ENCODE measurements around the gene PHACTR2. TPM values are rescaled to one million over a fixed set of nuclear protein-coding genes. Genes with fewer than 3 reads are reported as not detected.

The PHACTR2 gene
- total RNA-seq, 4 donors from 2014 or later, result 71.0 to 127 (median 82.7) TPM

GRCh38 chr6:143807103-143807772, 129.5 kb downstream of the PHACTR2 start:
- Histone ChIP-seq H3K27ac (replicated peaks in 1 of 4) (no peak overlapping the region), H3K9me3 (no peaks in the 10 kb centered on the region), H3K4me1 (no peaks in the 10 kb centered on the region), H3K27me3 (no peaks in the 10 kb centered on the region), H3K36me3 (peaks cover 4 to 33% (median 22%) of the 10 kb centered on the region in 4 donors), H3K4me3 (no peak overlapping the region)
- no peak for DNase-seq (ENCODE audit: extremely low spot score)
- 87% methylated on average over 6 of the region's 6 CpGs for WGBS
- intact Hi-C loops (cut with DNase I), result no loop called here
- TF ChIP-seq POLR2AphosphoS5 (IDR thresholded peaks at IDR 0.05) (no peak), CTCF (IDR thresholded peaks at IDR 0.05) (no peak), POLR2A (IDR thresholded peaks at IDR 0.05; ENCODE audit: low read depth) (no peak), EP300 (IDR thresholded peaks at IDR 0.05) (no peak)

GRCh38 chr6:143810745-143811144, 133.0 kb downstream of the PHACTR2 start:
- H3K4me1 ChIP-seq, result no peaks in the 10 kb centered on the region
- no peaks in the 10 kb centered on the region for H3K9me3 ChIP-seq
- H3K4me3 ChIP-seq, result no peak overlapping the region
- DNase-seq (ENCODE audit: extremely low spot score), result no peak
- H3K27me3 ChIP-seq, result no peaks in the 10 kb centered on the region
- intact Hi-C loops (cut with DNase I), result no loop called here
- WGBS, result 100% methylated on average over 2 of the region's 2 CpGs
- no peak for TF ChIP-seq POLR2A (IDR thresholded peaks at IDR 0.05; ENCODE audit: low read depth)
- TF ChIP-seq CTCF (IDR thresholded peaks at IDR 0.05), result no peak
- TF ChIP-seq POLR2AphosphoS5 (IDR thresholded peaks at IDR 0.05), result no peak
- TF ChIP-seq EP300 (IDR thresholded peaks at IDR 0.05), result no peak
- peaks cover 4 to 31% (median 23%) of the 10 kb centered on the region in 4 donors for H3K36me3 ChIP-seq
- no peak overlapping the region for H3K27ac ChIP-seq (replicated peaks in 1 of 4)

- H3K9me3 ChIP-seq, result no peaks in the 10 kb centered on the region
- no peak overlapping the region for H3K4me3 ChIP-seq
- 71% methylated on average over 2 of the region's 2 CpGs for WGBS
- no peaks in the 10 kb centered on the region for H3K4me1 ChIP-seq
- no peaks in the 10 kb centered on the region for H3K27me3 ChIP-seq
- no peak overlapping the region for H3K27ac ChIP-seq (replicated peaks in 1 of 4)
- intact Hi-C loops (cut with DNase I), result no loop called here
- TF ChIP-seq POLR2A (IDR thresholded peaks at IDR 0.05; ENCODE audit: low read depth), result no peak
- no peak for TF ChIP-seq POLR2AphosphoS5 (IDR thresholded peaks at IDR 0.05)
- no peak for TF ChIP-seq CTCF (IDR thresholded peaks at IDR 0.05)
- no peak for TF ChIP-seq EP300 (IDR thresholded peaks at IDR 0.05)
- H3K36me3 ChIP-seq, result peaks cover 3 to 31% (median 23%) of the 10 kb centered on the region in 4 donors
- no peak for DNase-seq (ENCODE audit: extremely low spot score)
Measured at GRCh38 chr6:143811501-143812157, 133.9 kb downstream of the PHACTR2 start.

GRCh38 chr6:143817621-143818020, 139.9 kb downstream of the PHACTR2 start:
- H3K36me3 ChIP-seq, result peaks cover 0 to 10% (median 2%) of the 10 kb centered on the region in 4 donors
- H3K27me3 ChIP-seq, result no peaks in the 10 kb centered on the region
- intact Hi-C loops (cut with DNase I), result no loop called here
- H3K4me1 ChIP-seq, result peaks cover 0 to 7% (median 5%) of the 10 kb centered on the region in 4 donors
- no peak overlapping the region for H3K27ac ChIP-seq (replicated peaks in 1 of 4)
- TF ChIP-seq POLR2AphosphoS5 (IDR thresholded peaks at IDR 0.05), result no peak
- no peak for TF ChIP-seq CTCF (IDR thresholded peaks at IDR 0.05)
- TF ChIP-seq EP300 (IDR thresholded peaks at IDR 0.05), result no peak
- TF ChIP-seq POLR2A (IDR thresholded peaks at IDR 0.05; ENCODE audit: low read depth), result no peak
- H3K4me3 ChIP-seq, result no peak overlapping the region
- no peaks in the 10 kb centered on the region for H3K9me3 ChIP-seq
- no peak for DNase-seq (ENCODE audit: extremely low spot score)

Data from esophagus muscularis mucosa (tissue), 4 donors.